ENCODE measurements around the gene ERGIC1. TPM values are rescaled to one million over a fixed set of nuclear protein-coding genes. Genes with fewer than 3 reads are reported as not detected.

The ERGIC1 gene
- total and polyA plus RNA-seq, 10 of the 15 experiments (the other 5 are each of a cell fraction or from before 2014, with no cell fraction given): 8.8 to 104 (median 76.3) TPM

GRCh38 chr5:172806897-172807672 is 27.0 kb upstream of the ERGIC1 start (continued):
- TF ChIP-seq, protein P1, sequence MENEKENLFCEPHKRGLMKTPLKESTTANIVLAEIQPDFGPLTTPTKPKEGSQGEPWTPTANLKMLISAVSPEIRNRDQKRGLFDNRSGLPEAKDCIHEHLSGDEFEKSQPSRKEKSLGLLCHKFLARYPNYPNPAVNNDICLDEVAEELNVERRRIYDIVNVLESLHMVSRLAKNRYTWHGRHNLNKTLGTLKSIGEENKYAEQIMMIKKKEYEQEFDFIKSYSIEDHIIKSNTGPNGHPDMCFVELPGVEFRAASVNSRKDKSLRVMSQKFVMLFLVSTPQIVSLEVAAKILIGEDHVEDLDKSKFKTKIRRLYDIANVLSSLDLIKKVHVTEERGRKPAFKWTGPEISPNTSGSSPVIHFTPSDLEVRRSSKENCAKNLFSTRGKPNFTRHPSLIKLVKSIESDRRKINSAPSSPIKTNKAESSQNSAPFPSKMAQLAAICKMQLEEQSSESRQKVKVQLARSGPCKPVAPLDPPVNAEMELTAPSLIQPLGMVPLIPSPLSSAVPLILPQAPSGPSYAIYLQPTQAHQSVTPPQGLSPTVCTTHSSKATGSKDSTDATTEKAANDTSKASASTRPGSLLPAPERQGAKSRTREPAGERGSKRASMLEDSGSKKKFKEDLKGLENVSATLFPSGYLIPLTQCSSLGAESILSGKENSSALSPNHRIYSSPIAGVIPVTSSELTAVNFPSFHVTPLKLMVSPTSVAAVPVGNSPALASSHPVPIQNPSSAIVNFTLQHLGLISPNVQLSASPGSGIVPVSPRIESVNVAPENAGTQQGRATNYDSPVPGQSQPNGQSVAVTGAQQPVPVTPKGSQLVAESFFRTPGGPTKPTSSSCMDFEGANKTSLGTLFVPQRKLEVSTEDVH (IDR thresholded peaks at IDR 0.05; ENCODE audit: low read depth, partially characterized antibody): no peak
- peak; percentile 39; the same call in 1 of the 2 replicates for TF ChIP-seq POLR2AphosphoS2 (IDR thresholded peaks at IDR 0.05; ENCODE audit: low read depth, low read length)
- no peak; the same call in 1 of the 2 replicates for TF ChIP-seq NBN (IDR thresholded peaks at IDR 0.05)
- TF ChIP-seq IKZF1 (conservative IDR thresholded peaks at IDR 0.05): peak; percentile 36; the same call in 1 of the 2 replicates
- TF ChIP-seq POU2F2 (IDR thresholded peaks at IDR 0.05; ENCODE audit: borderline replicate concordance, low read depth, low read length): no peak
- no peak for TF ChIP-seq RBBP5 (conservative IDR thresholded peaks at IDR 0.05)
- TF ChIP-seq, protein P2, sequence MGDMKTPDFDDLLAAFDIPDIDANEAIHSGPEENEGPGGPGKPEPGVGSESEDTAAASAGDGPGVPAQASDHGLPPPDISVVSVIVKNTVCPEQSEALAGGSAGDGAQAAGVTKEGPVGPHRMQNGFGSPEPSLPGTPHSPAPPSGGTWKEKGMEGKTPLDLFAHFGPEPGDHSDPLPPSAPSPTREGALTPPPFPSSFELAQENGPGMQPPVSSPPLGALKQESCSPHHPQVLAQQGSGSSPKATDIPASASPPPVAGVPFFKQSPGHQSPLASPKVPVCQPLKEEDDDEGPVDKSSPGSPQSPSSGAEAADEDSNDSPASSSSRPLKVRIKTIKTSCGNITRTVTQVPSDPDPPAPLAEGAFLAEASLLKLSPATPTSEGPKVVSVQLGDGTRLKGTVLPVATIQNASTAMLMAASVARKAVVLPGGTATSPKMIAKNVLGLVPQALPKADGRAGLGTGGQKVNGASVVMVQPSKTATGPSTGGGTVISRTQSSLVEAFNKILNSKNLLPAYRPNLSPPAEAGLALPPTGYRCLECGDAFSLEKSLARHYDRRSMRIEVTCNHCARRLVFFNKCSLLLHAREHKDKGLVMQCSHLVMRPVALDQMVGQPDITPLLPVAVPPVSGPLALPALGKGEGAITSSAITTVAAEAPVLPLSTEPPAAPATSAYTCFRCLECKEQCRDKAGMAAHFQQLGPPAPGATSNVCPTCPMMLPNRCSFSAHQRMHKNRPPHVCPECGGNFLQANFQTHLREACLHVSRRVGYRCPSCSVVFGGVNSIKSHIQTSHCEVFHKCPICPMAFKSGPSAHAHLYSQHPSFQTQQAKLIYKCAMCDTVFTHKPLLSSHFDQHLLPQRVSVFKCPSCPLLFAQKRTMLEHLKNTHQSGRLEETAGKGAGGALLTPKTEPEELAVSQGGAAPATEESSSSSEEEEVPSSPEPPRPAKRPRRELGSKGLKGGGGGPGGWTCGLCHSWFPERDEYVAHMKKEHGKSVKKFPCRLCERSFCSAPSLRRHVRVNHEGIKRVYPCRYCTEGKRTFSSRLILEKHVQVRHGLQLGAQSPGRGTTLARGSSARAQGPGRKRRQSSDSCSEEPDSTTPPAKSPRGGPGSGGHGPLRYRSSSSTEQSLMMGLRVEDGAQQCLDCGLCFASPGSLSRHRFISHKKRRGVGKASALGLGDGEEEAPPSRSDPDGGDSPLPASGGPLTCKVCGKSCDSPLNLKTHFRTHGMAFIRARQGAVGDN (IDR thresholded peaks at IDR 0.05): peak; percentile 84; the same call in 1 of the 2 replicates
- no peak for TF ChIP-seq NKRF (conservative IDR thresholded peaks at IDR 0.05)
- TF ChIP-seq ZNF622 (IDR thresholded peaks at IDR 0.05): no peak
- TF ChIP-seq, protein P3, sequence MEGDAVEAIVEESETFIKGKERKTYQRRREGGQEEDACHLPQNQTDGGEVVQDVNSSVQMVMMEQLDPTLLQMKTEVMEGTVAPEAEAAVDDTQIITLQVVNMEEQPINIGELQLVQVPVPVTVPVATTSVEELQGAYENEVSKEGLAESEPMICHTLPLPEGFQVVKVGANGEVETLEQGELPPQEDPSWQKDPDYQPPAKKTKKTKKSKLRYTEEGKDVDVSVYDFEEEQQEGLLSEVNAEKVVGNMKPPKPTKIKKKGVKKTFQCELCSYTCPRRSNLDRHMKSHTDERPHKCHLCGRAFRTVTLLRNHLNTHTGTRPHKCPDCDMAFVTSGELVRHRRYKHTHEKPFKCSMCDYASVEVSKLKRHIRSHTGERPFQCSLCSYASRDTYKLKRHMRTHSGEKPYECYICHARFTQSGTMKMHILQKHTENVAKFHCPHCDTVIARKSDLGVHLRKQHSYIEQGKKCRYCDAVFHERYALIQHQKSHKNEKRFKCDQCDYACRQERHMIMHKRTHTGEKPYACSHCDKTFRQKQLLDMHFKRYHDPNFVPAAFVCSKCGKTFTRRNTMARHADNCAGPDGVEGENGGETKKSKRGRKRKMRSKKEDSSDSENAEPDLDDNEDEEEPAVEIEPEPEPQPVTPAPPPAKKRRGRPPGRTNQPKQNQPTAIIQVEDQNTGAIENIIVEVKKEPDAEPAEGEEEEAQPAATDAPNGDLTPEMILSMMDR (IDR thresholded peaks at IDR 0.05 in 2 of 3, conservative IDR thresholded peaks at IDR 0.05 in 1 of 3; ENCODE audit: control insufficient read depth in 2 of 3, extremely low read depth in 1 of 3, insufficient read depth in 1 of 3, low read depth in 3 of 3, low read length in 3 of 3): no peak
- no peak for TF ChIP-seq SIN3A (IDR thresholded peaks at IDR 0.05; ENCODE audit: low read depth, low read length)
- no peak for TF ChIP-seq NRF1 (conservative IDR thresholded peaks at IDR 0.05; ENCODE audit: low read depth, low read length)
- 0 out of 2 replicates have a peak, but pooled peaks have one; percentile 38 for TF ChIP-seq HDGF (IDR thresholded peaks at IDR 0.05)
- no peak for TF ChIP-seq RB1 (IDR thresholded peaks at IDR 0.05; ENCODE audit: borderline replicate concordance)
- peak; percentile 78 for TF ChIP-seq ATF2 (IDR thresholded peaks at IDR 0.05; ENCODE audit: low read length)
- peak; percentile 56; the same call in 1 of the 2 replicates for TF ChIP-seq SPI1 (IDR thresholded peaks at IDR 0.05; ENCODE audit: borderline replicate concordance, insufficient read depth, low read depth, low read length)
